ENCODE measurements around the gene DTNA.

The DTNA gene

GRCh38 chr18:34773961-34774766 is 64.1 kb downstream of the DTNA start:
- no peak for DNase-seq

- no peak for DNase-seq
Measured at GRCh38 chr18:34775461-34775860, 65.4 kb downstream of the DTNA start.

GRCh38 chr18:34779112-34779511 is 69.0 kb downstream of the DTNA start:
- DNase-seq, result no peak

GRCh38 chr18:34780856-34781255 is 70.8 kb downstream of the DTNA start:
- DNase-seq, result no peak

GRCh38 chr18:34783501-34783900 is 73.4 kb downstream of the DTNA start:
- DNase-seq, result no peak

- DNase-seq, result no peak
Measured at GRCh38 chr18:34786162-34786741, 76.2 kb downstream of the DTNA start.

GRCh38 chr18:34787931-34788532 is 77.9 kb downstream of the DTNA start:
- peak; percentile 82 for DNase-seq

GRCh38 chr18:34789768-34790344 is 79.8 kb downstream of the DTNA start:
- no peak for DNase-seq

GRCh38 chr18:34794348-34794747 is 84.2 kb downstream of the DTNA start:
- DNase-seq, result no peak

GRCh38 chr18:34795070-34795732 is 85.1 kb downstream of the DTNA start:
- no peak for DNase-seq

- DNase-seq, result no peak
Measured at GRCh38 chr18:34796035-34796657, 86.0 kb downstream of the DTNA start.

- DNase-seq, result no peak
Measured at GRCh38 chr18:34799291-34799690, 89.2 kb downstream of the DTNA start.

GRCh38 chr18:34800381-34800780 is 90.3 kb downstream of the DTNA start:
- no peak for DNase-seq

GRCh38 chr18:34801774-34802173 is 91.7 kb downstream of the DTNA start:
- no peak for DNase-seq

GRCh38 chr18:34802959-34803358 is 92.9 kb downstream of the DTNA start:
- DNase-seq, result no peak

GRCh38 chr18:34803877-34804400 is 93.8 kb downstream of the DTNA start:
- no peak for DNase-seq

GRCh38 chr18:34805103-34805877 is 95.2 kb downstream of the DTNA start:
- DNase-seq, result no peak

GRCh38 chr18:34805878-34806351 is 95.8 kb downstream of the DTNA start:
- DNase-seq, result no peak

- no peak for DNase-seq
Measured at GRCh38 chr18:34806527-34806926, 96.4 kb downstream of the DTNA start.

GRCh38 chr18:34807106-34807796 is 97.2 kb downstream of the DTNA start:
- peak; percentile 44 for DNase-seq

- no peak for DNase-seq
Measured at GRCh38 chr18:34808389-34808788, 98.3 kb downstream of the DTNA start.
